Measurements from ENCODE around the gene AURKAIP1. TPM values are rescaled to one million over a fixed set of nuclear protein-coding genes. Genes with fewer than 3 reads are reported as not detected.

AURKAIP1 gene
- total RNA-seq, 2 donors from 2014 or later = 152 to 161 TPM

GRCh38 chr1:1354271-1355247 is 20.4 kb downstream of the AURKAIP1 start:
- Histone ChIP-seq H3K27ac (no peak overlapping the region), H3K27me3 (replicated peaks; ENCODE audit: insufficient read depth) (no peaks in the 10 kb centered on the region), H3K9me3 (no peaks in the 10 kb centered on the region), H3K36me3 (no peaks in the 10 kb centered on the region), H3K4me1 (replicated peaks) (no peaks in the 10 kb centered on the region), H3K4me3 (no peak overlapping the region)
- intact Hi-C loops (cut with DNase I) = no loop called here
- DNase-seq (ENCODE audit: low spot score) = no peak
- WGBS = 59% methylated on average over 59 of the region's 116 CpGs
- TF ChIP-seq POLR2A (IDR thresholded peaks at IDR 0.05) (no peak), POLR2AphosphoS5 (IDR thresholded peaks at IDR 0.05) (no peak), CTCF (IDR thresholded peaks at IDR 0.05) (no peak)

- TF ChIP-seq POLR2A (IDR thresholded peaks at IDR 0.05) (no peak), POLR2AphosphoS5 (IDR thresholded peaks at IDR 0.05) (no peak), CTCF (IDR thresholded peaks at IDR 0.05) (no peak)
- no peak for DNase-seq (ENCODE audit: low spot score)
- Histone ChIP-seq H3K9me3 (no peaks in the 10 kb centered on the region), H3K36me3 (no peaks in the 10 kb centered on the region), H3K4me1 (replicated peaks) (no peaks in the 10 kb centered on the region), H3K27ac (no peak overlapping the region), H3K27me3 (replicated peaks; ENCODE audit: insufficient read depth) (no peaks in the 10 kb centered on the region), H3K4me3 (no peak overlapping the region)
- intact Hi-C loops (cut with DNase I) = no loop called here
- 46% methylated on average over 28 of the region's 28 CpGs for WGBS
Observed at GRCh38 chr1:1353389-1354151, 21.4 kb downstream of the AURKAIP1 start.

- Histone ChIP-seq H3K9me3 (no peaks in the 10 kb centered on the region), H3K27me3 (replicated peaks; ENCODE audit: insufficient read depth) (no peaks in the 10 kb centered on the region), H3K4me3 (no peak overlapping the region), H3K36me3 (no peaks in the 10 kb centered on the region), H3K4me1 (replicated peaks) (no peaks in the 10 kb centered on the region), H3K27ac (no peak overlapping the region)
- no peak for TF ChIP-seq POLR2AphosphoS5 (IDR thresholded peaks at IDR 0.05)
- no peak for TF ChIP-seq CTCF (IDR thresholded peaks at IDR 0.05)
- TF ChIP-seq POLR2A (IDR thresholded peaks at IDR 0.05) = no peak
- intact Hi-C loops (cut with DNase I) = no loop called here
- DNase-seq (ENCODE audit: low spot score) = no peak
- WGBS = 44% methylated on average over 3 of the region's 5 CpGs
Observed at GRCh38 chr1:1352786-1353388, 22.1 kb downstream of the AURKAIP1 start.

GRCh38 chr1:1351511-1352427 is 23.2 kb downstream of the AURKAIP1 start:
- intact Hi-C loops (cut with DNase I) = no loop called here
- Histone ChIP-seq H3K27me3 (replicated peaks; ENCODE audit: insufficient read depth) (no peaks in the 10 kb centered on the region), H3K4me1 (replicated peaks) (peaks cover 4% of the 10 kb centered on the region), H3K4me3 (no peak overlapping the region), H3K36me3 (no peaks in the 10 kb centered on the region), H3K9me3 (no peaks in the 10 kb centered on the region), H3K27ac (peak overlapping the region in 1 of 2 donors; percentile 26)
- DNase-seq (ENCODE audit: low spot score) = no peak
- TF ChIP-seq POLR2AphosphoS5 (IDR thresholded peaks at IDR 0.05) (no peak), CTCF (IDR thresholded peaks at IDR 0.05) (no peak), POLR2A (IDR thresholded peaks at IDR 0.05) (no peak)
- WGBS = 42% methylated on average over 29 of the region's 29 CpGs
